Panc1 (cell line): ENCODE measurements around the gene KCNQ2. TPM values are rescaled to one million over a fixed set of nuclear protein-coding genes. Genes with fewer than 3 reads are reported as not detected.

Experiments
- ATAC-seq: fragments of 200-7000 bp; cut with Tn5 transposase; 2 replicates; pipeline ENCODE4 v1.9.1; 2020; ENCODE audit warnings: mild to moderate bottlenecking, moderate library complexity
- BruUV-seq: library from RNA; stranded (reverse); fragments of 400-500 nt; replicated peaks from 2 replicates; lab custom pipeline; 2021; lab: Mats Ljungman, UMichigan
- CTCF ChIA-PET: fragments of 300-600 bp; sonication (Branson Sonifier 250); formaldehyde crosslinking; loops from one replicate; lab custom pipeline; 2022; ENCODE audit warnings: antibody characterized with exemption; lab: Charles Lee
- POLR2A ChIA-PET: fragments of 300-600 bp; sonication (Branson Sonifier 250); formaldehyde crosslinking; loops from one replicate; lab custom pipeline; 2022; ENCODE audit warnings: antibody characterized with exemption; lab: Charles Lee
- DNase-seq: peaks from one replicate; pipeline ENCODE4 v3.0.0-alpha.2; 2010; ENCODE audit warnings: low read depth, low spot score
- H3K27ac ChIP-seq: 2 replicates; pipeline ENCODE4 v1.5.1; 2011; ENCODE audit warnings: mild to moderate bottlenecking, low read length, inconsistent platforms
- H3K27me3 ChIP-seq: fragments of 200-500 bp; sonication (Bioruptor generic); 2 replicates; pipeline ENCODE4 v1.6.0; 2014; ENCODE audit warnings: low read length, inconsistent platforms; ENCODE audit not compliant: control insufficient read depth, insufficient read depth
- H3K36me3 ChIP-seq: fragments of 200-500 bp; sonication (Bioruptor generic); 2 replicates; pipeline ENCODE4 v1.5.1; 2014; ENCODE audit warnings: inconsistent platforms, mild to moderate bottlenecking, low read length, moderate library complexity; ENCODE audit not compliant: control insufficient read depth, insufficient read depth
- H3K4me1 ChIP-seq: 2 replicates; pipeline ENCODE4 v1.5.1; 2011; ENCODE audit warnings: inconsistent platforms, mild to moderate bottlenecking, low read length, moderate library complexity; ENCODE audit not compliant: control insufficient read depth, insufficient read depth
- H3K4me3 ChIP-seq, 2 experiments: 2 replicates each; pipeline ENCODE4 v1.5.1; 2011 to 2012; ENCODE audit warnings: low read depth in 2 of 2, low read length in 2 of 2, mild to moderate bottlenecking in 2 of 2, inconsistent platforms in 1 of 2, moderate library complexity in 1 of 2
- H3K9me3 ChIP-seq: fragments of 200-500 bp; sonication (Bioruptor generic); 2 replicates; pipeline ENCODE4 v1.5.1; 2014; ENCODE audit warnings: low read depth, mild to moderate bottlenecking, inconsistent platforms, low read length, moderate library complexity; ENCODE audit not compliant: control insufficient read depth, insufficient read depth
- POLR2AphosphoS5 ChIP-seq: IDR thresholded peaks from 2 replicates; pipeline ENCODE4 v1.6.1; 2012; ENCODE audit warnings: mild to moderate bottlenecking, low read depth, low read length, moderate library complexity
- SIN3A ChIP-seq: IDR thresholded peaks from 2 replicates; pipeline ENCODE4 v1.6.1; 2012; ENCODE audit warnings: low read depth, mild to moderate bottlenecking, low read length, moderate library complexity, borderline replicate concordance; ENCODE audit not compliant: insufficient read depth
- TCF7L2 ChIP-seq: IDR thresholded peaks from 2 replicates; pipeline ENCODE4 v1.6.1; 2011; ENCODE audit warnings: mild to moderate bottlenecking, low read depth, low read length, inconsistent platforms
- in situ Hi-C: cut with HindIII; loops from 2 replicates; pipeline ENCODE4 v1.10.0; 2016; ENCODE audit warnings: low sequenced_read_pairs, low pct_unique_long_range_greater_than_20kb
- intact Hi-C: fragments of 100-400 bp; cut with micrococcal nuclease; formaldehyde crosslinking; loops from one replicate; pipeline ENCODE4 v1.10.0; 2022; ENCODE audit not compliant: unreplicated experiment
- total RNA-seq: library from RNA; stranded (reverse); gene quantifications from one replicate; pipeline ENCODE4 v1.2.1, GENCODE V29; 2021; ENCODE audit not compliant: unreplicated experiment
- TF ChIP-seq, protein P1 (sequence below), 2 experiments: IDR thresholded peaks; 2 replicates each; pipeline ENCODE4 v1.6.1; 2011 to 2012; ENCODE audit warnings: low read depth in 2 of 2, control low read depth in 1 of 2, low read length in 1 of 2, mild to moderate bottlenecking in 1 of 2, moderate library complexity in 1 of 2; ENCODE audit not compliant: insufficient read depth in 1 of 2
- TF ChIP-seq, protein P2 (sequence below): fragments of 450-650 bp; IDR thresholded peaks from 2 replicates; pipeline ENCODE4 v1.5.1; 2017; ENCODE audit warnings: mild to moderate bottlenecking

KCNQ2 gene
- total RNA-seq, 1 experiment from 2014 or later: 19.4 TPM

DNA sequence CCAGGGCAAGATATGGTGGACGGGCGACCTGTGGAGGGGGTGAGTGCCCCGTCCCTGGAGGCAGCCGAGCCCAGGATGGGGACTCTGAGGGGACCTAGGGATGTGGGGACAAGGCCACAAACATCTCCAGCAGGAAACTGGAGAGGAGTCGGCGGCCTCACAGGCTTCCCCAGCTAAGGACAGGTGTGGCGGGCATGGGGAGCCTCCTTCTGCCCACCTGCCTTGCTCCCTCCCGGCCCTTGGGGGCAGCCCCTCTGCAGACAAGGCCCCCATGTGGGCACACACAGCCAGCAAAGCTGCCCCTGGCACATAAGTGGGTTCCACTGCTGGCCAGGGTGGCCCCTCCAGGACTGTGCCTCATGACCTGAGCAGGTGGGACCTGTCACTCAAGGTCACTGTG, 115.9 kb downstream of the KCNQ2 start:
- no peaks in the 10 kb centered on the region for H3K36me3 ChIP-seq
- ATAC-seq (no peak), DNase-seq (no peak)
- in situ Hi-C loops: no loop called here
- ChIA-PET CTCF (no interaction called here), POLR2A (no interaction called here)
- TF ChIP-seq, protein P1, sequence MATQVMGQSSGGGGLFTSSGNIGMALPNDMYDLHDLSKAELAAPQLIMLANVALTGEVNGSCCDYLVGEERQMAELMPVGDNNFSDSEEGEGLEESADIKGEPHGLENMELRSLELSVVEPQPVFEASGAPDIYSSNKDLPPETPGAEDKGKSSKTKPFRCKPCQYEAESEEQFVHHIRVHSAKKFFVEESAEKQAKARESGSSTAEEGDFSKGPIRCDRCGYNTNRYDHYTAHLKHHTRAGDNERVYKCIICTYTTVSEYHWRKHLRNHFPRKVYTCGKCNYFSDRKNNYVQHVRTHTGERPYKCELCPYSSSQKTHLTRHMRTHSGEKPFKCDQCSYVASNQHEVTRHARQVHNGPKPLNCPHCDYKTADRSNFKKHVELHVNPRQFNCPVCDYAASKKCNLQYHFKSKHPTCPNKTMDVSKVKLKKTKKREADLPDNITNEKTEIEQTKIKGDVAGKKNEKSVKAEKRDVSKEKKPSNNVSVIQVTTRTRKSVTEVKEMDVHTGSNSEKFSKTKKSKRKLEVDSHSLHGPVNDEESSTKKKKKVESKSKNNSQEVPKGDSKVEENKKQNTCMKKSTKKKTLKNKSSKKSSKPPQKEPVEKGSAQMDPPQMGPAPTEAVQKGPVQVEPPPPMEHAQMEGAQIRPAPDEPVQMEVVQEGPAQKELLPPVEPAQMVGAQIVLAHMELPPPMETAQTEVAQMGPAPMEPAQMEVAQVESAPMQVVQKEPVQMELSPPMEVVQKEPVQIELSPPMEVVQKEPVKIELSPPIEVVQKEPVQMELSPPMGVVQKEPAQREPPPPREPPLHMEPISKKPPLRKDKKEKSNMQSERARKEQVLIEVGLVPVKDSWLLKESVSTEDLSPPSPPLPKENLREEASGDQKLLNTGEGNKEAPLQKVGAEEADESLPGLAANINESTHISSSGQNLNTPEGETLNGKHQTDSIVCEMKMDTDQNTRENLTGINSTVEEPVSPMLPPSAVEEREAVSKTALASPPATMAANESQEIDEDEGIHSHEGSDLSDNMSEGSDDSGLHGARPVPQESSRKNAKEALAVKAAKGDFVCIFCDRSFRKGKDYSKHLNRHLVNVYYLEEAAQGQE (IDR thresholded peaks at IDR 0.05; ENCODE audit: insufficient read depth in 1 of 2, low read depth in 2 of 2, low read length in 1 of 2): no peak
- no peak for TF ChIP-seq TCF7L2
- no peak for TF ChIP-seq POLR2AphosphoS5
- TF ChIP-seq SIN3A: no peak
- TF ChIP-seq, protein P2, sequence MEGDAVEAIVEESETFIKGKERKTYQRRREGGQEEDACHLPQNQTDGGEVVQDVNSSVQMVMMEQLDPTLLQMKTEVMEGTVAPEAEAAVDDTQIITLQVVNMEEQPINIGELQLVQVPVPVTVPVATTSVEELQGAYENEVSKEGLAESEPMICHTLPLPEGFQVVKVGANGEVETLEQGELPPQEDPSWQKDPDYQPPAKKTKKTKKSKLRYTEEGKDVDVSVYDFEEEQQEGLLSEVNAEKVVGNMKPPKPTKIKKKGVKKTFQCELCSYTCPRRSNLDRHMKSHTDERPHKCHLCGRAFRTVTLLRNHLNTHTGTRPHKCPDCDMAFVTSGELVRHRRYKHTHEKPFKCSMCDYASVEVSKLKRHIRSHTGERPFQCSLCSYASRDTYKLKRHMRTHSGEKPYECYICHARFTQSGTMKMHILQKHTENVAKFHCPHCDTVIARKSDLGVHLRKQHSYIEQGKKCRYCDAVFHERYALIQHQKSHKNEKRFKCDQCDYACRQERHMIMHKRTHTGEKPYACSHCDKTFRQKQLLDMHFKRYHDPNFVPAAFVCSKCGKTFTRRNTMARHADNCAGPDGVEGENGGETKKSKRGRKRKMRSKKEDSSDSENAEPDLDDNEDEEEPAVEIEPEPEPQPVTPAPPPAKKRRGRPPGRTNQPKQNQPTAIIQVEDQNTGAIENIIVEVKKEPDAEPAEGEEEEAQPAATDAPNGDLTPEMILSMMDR: no peak
- no peaks in the 10 kb centered on the region for H3K27me3 ChIP-seq
- H3K9me3 ChIP-seq: no peaks in the 10 kb centered on the region
- H3K27ac ChIP-seq: no peak overlapping the region
- H3K4me3 ChIP-seq: no peak overlapping the region
- no TSS peak for BruUV-seq
- intact Hi-C loops: no loop called here
- peaks cover 6% of the 10 kb centered on the region for H3K4me1 ChIP-seq

DNA sequence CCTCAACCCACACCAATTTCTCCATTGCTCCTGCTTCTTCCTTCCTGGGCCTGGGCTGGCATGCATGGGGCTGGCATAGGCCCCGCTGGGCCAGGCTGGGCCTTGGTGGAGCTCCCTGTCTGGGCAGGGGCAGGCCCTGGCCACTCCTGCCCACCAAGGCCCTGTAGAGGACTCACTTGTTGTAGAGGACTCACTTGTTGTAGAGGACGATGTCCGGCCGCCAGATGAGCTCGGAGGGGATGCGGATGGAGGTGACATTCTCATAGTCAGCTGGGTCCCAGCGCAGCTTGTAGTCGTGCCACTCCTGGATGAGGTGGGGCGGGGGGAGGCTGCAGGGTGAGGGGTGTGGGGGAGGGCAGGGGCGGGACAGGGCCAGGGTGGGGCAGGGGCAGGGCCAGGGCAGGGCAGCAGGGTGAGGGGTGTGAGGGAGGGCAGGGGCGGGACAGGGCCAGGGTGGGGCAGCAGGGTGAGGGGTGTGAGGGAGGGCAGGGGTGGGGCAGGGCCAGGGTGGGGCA, 116.6 kb downstream of the KCNQ2 start:
- ChIA-PET CTCF (no interaction called here), POLR2A (no interaction called here)
- H3K27ac ChIP-seq: no peak overlapping the region
- no peak for DNase-seq
- no peaks in the 10 kb centered on the region for H3K27me3 ChIP-seq
- no peaks in the 10 kb centered on the region for H3K9me3 ChIP-seq
- BruUV-seq: no TSS peak
- no peak for ATAC-seq
- H3K4me1 ChIP-seq: peaks cover 6% of the 10 kb centered on the region
- intact Hi-C loops (no loop called here), in situ Hi-C loops (no loop called here)
- no peak overlapping the region for H3K4me3 ChIP-seq
- no peaks in the 10 kb centered on the region for H3K36me3 ChIP-seq
- TF ChIP-seq, protein P2: no peak
- no peak for TF ChIP-seq SIN3A
- no peak for TF ChIP-seq TCF7L2
- no peak for TF ChIP-seq POLR2AphosphoS5
- TF ChIP-seq, protein P1 (IDR thresholded peaks at IDR 0.05; ENCODE audit: insufficient read depth in 1 of 2, low read depth in 2 of 2, low read length in 1 of 2): no peak
